Kidney tubule cell (primary cell): ENCODE measurements around the gene BCOR.

ENCODE experiments used
- DNase-seq: peaks from one replicate; pipeline ENCODE4 v3.0.0-alpha.2; 2018; ENCODE audit warnings: low spot score

The BCOR gene

DNA sequence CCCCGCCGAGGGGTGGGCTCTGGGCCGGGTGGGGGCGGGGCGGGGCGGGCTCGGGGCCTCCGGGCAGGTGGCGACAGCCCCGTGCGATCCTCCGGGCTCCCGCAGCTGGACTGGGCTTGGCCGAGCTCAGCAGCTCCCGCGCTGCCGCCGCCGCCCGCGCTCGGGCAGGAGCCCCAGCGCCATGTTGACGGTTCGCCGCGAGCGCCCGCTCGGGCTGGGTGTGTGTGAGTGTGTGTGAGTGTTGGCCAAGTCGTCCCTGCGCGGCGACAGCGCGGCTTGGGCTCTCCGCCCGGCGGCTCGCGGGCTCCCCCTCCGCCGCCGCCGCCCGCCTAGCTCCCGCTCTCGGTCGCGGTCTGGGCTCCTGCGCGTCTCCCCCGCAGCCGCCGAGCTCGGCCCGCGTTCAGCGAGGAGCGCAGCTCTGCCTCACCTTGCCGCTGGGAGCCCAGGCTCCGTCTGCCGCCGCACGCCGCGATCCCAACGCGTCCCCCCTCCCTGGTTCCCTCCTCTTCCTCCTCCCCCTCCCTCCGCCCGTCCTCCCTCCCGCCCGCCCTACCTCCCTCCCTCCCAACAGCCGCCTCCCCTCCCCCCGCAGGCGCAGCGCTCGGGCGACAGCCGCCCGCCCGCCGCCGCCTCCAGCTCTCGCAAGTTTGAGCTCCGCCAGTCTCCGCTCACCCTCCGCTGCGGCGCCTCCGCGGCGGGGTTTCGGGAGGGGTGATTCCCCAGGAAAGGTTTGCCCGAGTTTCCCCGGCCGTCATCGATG, at the start of gene BCOR:
BCOR (minus strand) TSS at position 455 of the 760 bp plus-strand sequence. CDS start 20,029 bp downstream, outside the sequence.
- DNase-seq, result peak; percentile 72

- DNase-seq, result no peak
Observed at GRCh38 chrX:40147126-40147952, 49.6 kb upstream of the BCOR start.

DNA sequence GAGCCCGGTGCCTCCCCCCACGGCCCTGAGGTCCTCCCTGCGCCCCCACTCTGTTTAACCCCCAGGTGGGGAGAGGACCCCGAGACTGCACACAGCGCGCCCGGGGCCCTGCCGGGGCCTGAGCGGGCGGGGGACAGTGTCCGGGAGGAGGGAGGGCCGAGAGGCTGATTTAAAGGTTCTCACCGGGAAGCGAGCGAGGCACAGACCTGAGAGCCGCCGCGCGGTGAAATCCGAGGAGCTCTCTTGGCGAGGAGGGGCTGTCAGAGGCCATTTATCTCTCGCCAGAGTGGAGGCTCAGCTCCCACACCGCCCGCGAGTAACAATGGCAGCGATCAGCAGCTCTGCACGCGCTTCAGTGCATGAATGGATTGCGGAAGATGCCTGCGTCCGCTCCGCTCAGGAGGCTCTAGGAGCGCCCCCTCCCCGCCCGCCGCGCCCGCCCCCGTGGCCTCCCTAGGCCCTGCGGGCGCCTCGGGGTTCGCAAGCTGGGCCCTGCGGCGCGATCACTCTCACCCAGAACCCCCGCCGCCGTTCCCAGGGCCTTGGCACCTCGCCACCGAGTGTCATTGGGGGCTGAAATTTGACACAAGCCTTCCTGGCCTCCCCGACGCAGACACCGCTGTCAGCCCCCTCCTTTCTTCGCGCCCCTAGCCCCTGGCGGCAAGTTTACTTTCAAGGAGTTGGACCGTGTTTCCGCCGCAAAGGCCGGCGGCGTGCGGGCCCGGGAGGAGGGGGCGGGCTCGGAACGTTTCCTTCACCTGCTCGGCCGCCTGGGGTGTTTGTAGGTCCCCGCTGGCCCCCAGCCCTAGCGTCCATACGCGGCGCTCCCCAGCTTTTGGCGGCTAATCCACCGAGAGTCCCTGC, 48.7 kb upstream of the BCOR start:
- DNase-seq, result peak; percentile 50

- no peak for DNase-seq
Observed at GRCh38 chrX:40145923-40146261, 48.1 kb upstream of the BCOR start.

DNA sequence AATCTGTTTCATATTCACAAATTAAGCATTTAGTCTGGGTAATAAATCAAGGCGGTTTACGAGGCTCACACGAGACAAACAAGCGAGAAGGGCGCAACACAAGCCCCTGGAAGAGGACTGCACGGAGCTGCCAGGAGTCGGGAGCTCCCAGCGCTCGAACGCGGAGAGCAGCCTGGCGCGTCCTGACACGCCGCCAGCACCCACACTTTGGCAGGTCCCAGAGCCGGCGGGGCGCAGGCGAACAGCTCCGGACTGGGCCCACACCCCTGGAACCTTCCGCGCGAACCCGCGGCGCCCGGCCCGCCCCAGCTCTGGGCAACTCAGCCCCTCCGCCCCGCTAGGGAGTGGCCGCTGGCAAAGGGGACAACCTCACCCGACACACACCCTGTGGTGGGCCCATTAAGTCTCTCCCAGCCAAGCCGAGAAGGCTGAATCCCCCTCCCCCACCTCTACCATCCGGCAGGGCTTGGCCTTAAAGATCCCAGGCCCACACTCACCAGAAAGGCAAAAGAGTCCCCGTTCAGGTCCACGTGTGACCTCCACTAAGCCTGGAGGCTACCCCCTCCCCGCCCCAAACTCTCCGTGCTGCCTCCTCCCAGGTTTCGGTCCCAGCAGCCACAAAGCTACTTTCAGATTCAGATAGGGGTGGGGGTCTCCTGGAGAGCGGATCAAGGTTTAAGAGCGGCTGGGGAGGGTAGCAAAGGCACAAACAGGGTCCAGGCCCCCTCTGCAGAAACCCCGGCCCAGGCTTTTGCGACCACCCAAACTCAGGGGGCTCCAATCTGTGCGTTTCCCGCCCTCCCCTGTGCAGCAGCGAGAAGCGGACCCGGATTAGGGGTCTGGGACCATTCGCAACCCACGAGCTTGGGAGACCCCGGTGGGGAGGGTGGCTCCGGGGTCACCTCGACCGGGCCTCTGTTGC, 47.5 kb upstream of the BCOR start:
- DNase-seq, result no peak

GRCh38 chrX:40144576-40144975, 46.8 kb upstream of the BCOR start:
- no peak for DNase-seq

- DNase-seq, result no peak
Observed at GRCh38 chrX:40143987-40144386, 46.2 kb upstream of the BCOR start.

- no peak for DNase-seq
Observed at GRCh38 chrX:40143001-40143400, 45.2 kb upstream of the BCOR start.

DNA sequence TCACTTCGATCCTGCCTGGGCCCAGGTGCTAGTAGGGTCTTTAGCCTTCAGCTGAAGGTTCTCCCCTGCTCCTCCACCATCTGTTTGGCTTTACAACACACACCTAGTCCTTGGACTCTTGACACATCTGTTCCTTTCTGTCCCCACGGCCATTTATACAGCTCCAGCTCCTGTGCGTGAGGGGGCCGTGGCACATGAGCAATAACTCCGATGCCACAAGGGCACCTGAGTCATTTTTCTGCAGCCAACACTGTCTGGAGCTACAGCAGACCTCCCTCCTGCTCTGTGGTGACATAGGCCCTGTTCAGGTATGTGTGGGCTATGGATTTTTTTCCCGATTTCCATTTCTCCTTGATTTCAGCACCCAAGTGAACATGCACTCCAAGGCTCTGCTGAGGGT, 44.7 kb upstream of the BCOR start:
- peak; percentile 35 for DNase-seq

- DNase-seq, result peak; percentile 76
Observed at GRCh38 chrX:40140706-40141499, 43.1 kb upstream of the BCOR start.

GRCh38 chrX:40132751-40133150, 35.0 kb upstream of the BCOR start:
- peak; percentile 82 for DNase-seq

DNA sequence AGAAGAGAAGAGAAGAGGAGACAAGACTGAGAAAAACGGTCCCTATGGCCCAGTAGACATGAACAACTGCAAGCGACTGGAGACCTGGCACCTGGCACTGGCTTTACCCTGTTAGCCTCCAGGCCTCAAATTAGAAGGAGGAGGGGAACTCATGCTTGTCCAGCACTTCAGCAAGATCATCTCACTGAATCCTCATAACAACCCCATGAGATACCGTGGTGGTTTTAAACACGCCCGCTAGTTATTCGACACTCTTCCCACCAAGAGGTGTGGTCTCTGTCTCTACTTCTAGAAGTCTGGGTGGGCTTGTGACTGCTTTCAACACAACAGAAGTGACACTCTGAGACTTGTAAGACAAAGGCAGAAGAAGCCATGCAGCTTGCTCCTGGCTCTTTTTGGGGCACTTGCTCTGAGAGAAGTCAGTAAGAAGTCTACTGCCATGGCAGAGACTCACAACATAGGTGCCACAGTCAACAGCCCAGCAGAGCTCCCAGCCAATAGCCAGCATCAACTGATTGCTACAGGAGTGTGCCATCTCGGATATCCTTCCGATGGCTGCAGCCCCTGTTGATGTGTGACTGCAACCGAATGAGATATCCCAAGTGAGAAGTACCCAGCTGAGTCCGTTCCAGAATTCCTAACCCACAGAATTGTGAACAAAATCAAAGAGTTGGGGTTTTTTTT, 34.0 kb upstream of the BCOR start:
- no peak for DNase-seq

DNA sequence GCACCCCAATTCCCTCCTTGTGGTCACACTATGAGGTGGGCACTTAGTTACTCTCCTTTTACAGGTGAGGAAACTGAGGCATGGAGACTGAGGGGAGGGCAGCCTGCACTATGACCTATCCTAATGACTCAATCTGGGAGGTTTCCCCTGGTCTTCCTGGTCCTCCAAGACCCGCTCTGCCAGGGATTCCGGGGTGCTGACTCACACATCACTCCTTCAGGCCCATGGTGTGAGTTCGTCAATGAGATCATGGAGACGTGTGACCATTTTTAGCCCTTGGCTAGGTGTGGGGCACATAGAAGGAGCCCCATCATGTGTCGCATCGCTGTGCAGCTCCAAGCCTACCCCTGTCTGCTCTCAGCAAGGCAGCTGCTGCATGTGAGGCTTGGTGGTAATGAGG, 32.4 kb upstream of the BCOR start:
- peak; percentile 88 for DNase-seq

DNA sequence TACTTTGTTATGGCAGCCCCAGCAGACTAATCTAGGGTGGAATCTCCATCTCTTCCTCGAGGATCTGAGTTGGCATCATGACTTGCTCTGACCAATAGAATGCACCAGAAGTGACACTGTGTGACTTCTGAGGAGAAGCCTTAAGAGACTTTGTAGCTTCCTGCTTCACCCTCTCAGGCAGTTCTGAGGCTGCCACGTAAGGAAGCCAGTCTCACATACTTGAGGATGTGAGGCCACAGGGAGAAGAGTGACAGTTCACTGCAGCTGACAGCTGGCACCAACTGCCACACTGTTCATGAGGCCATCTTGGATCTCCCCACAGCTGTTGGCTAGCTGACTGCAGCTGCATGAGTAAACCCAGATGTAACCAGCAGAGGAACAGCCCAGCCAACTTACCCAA, 29.3 kb upstream of the BCOR start:
- no peak for DNase-seq

- DNase-seq, result no peak
Observed at GRCh38 chrX:40122487-40122886, 24.7 kb upstream of the BCOR start.

DNA sequence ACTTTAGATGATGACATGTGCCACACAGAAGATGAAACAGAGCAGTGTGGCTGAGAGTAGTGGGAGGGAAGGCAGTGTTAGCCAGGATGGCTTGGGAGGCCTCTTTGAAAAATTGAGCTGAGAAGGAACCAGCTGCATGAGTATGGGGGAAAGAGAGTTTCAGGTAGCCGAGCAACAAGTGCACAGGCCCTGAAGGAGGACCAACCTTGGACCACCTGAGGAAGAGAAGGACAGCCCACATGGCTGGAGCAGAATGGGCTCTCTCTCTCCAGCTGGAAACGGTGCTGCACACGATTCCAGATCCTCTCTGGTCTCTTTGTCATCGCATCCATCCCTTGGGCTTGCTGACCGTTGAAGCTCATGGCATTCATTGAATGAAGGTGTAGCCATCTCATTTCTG, 23.9 kb upstream of the BCOR start:
- no peak for DNase-seq

DNA sequence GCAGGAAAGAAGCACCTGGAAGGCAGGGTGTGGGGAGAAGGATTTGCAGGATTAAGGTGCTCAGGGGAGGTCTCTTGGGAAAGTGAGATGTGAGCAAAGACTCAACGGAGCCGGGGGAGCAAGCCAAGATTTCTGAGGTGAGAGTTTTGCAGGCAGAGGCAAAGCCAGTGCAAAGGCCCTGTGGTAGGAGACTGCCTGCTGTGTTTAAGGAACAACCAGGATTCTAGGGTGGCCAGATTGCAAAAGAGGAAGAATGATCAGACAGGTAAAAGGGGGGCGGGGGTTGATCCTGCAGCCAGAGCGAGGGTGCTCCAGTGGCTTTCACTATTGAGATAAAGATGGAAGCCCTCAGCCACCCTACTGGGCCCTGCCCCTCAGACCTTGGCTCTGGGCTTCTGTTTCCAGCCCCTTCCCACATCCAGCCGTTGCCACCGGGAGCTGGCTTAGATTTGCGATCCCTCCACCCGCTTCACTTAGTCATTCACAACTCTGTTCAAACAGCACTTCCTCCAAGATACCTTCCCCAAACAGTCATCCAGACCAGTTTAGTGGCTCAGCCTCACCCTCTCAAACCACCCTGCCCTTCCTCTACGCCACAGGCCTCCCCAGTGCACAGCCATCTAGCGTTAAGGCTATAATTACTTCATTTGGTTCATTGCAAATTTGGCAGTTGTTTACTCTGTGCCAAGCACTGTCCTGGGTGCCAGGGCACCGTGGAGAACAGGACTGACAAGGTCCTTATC, 23.3 kb upstream of the BCOR start:
- DNase-seq, result no peak

DNA sequence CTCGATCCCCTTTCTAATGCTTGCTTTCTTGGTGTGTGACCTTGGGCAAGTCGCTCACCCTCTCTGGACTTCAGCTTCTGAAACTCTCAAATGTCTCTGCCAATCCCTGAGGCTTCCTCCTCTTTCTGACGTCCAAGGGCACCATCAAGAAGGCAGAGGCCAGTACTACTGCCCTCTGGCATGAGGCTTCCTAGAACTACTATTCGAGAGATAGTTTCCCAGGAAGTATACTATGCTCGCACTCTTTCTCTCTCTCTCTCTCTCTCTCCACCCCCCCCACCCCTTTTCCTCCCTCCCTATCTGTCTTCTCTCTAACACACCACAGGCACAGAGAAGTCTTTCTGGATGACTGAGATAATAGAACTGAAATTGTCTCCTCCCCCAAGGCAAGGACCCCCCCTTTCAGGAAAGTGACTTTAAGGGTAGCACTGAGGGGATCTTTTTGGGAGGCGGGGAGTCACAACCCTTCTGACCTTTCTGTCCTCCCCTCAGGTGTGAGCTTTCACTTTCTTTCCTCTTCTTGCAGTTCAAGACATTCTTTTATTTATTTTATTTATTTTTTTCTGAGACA, 20.0 kb upstream of the BCOR start:
- no peak for DNase-seq

- DNase-seq, result no peak
Observed at GRCh38 chrX:40116925-40117324, 19.2 kb upstream of the BCOR start.
